Measurements from ENCODE around the gene CCDC144A. TPM values are rescaled to one million over a fixed set of nuclear protein-coding genes. Genes with fewer than 3 reads are reported as not detected.
"Not testable (repeated sequence)": the region's sequence is repeated elsewhere in the genome, so short reads cannot be mapped to it uniquely, and the experiment has no call there.

Gene CCDC144A
- total RNA-seq, 1 donor from 2014 or later, result 20.9 TPM

DNA sequence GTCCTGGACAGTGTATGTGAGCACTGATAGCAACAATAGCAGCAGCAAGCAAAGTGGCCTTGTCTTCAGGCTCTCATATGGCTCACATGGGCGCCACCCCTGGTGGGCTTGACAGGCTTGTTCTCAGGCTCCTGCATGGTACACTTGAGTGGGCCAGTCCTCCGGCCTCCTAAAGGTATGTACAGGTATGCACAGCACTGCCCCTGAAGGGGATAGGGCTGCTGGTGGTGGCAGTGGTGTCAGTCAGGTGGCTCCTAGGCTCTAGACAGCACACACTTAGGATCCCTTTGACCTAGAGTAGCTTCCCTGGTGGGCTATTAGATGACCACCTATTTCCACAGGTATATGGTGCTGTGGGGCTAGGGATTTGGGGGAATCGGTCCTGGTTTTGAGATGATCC is 67.5 kb downstream of the CCDC144A start:
- DNase-seq (ENCODE audit: low spot score), result not testable (repeated sequence)

DNA sequence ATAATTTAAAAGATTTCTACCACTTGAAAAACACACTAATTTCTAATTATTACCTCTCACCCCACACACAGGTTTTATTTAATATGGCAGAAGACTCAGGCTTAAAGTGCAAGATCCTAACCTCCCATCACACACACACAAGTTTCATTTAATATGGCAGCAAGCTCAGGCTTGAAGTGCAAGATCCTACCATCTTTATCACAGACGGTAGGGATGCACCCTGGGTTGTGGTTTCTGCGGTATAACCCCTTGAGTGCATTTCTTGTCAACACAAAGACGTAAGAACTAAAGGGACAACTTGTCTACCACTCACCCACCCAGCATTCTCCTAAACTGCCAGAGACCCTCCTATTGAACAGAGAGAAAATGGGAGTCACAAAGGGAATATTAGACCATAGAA is 68.1 kb downstream of the CCDC144A start:
- DNase-seq (ENCODE audit: low spot score), result not testable (repeated sequence)

DNA sequence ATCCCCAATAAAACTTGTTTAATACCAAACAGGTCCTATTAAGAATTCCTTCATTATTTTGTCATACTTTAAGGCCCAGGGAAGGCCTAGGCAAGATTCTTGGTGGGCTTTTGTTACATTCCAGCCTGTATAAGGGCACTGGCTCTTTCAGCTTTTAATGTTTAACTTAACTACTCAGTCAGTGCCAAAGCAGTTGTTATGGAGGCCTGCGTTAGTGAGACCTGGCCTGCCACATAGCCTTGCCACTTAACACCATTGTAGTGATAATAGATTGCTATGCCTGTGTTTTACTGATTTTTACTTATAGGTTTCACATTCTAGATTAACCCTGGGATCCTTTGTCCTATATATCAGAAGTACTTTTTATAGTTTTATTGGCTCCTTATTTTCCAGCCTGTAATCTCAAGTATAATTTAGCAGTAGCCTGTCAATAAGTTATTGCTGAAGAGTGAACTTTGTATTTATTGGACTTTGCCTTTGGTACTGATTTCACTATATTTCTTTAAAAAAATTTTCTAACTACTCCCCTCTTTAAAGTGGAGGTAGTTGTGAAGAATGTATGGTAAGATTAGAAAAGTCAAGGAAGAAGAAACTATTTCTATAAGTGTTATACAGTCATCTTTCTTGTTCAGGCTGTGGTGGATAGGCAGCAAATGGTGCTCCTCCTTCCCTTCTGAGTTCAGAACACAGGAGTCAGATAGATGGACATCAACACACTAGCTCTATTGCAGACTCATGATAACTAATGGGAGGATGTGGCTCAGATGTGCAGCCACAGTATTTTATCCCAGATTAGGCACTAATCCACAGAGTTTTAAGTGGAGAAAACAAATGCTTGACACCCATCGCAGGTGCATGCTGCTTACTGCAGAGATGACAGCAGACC is 78.5 kb downstream of the CCDC144A start:
- not testable (repeated sequence) for DNase-seq (ENCODE audit: low spot score)

DNA sequence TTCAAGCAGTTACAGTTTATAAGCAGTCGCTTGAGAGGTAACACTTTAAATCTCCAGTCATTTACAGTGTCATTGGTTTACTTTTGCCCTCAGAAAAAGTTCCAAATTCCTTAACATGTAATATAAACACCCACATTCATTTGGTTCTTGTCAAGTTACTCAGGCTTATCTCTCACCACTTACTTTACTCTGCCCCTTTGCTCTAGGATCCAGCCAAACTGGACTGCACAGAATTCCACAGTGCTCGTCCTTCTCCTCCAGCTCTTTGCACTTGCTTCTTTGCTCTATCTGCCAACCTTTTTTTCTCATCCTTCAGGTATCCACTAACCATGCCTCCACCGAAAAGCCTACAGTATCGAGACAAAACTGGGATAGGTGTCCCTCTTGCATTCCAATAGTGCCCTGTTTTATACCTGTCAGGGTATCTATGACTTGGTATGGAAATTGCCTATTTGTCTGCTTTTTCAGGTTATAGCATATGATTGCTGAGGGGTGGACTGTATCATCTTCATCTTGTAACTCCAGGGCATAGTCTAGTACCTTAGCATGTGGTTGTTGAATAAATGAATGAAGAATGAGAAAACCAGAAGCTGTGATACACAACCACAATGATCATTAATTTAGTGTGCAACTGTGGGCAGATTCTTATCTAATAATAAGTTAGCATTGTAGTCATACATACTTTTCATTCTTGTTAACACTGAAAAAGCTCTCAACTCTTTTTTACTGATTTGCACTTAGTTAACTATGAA is 82.5 kb downstream of the CCDC144A start:
- not testable (repeated sequence) for DNase-seq (ENCODE audit: low spot score)

DNA sequence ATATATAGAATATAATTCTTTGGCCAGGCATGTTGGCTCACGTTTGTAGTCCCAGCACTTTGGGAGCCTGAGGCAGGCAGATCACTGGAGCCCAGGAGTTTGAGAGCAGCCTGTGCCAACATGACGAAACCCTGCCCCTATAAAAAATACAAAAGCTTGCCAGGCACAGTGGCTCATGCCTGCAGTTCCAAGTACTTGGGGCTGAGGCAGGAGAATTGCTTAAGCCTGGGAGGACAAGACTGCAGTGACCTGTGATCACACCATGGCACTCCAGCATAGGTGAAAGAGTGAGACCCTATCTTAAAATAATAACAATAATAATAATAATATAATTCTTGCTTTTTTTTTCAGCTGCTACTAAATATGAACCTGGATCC is 83.1 kb downstream of the CCDC144A start:
- DNase-seq (ENCODE audit: low spot score), result not testable (repeated sequence)

DNA sequence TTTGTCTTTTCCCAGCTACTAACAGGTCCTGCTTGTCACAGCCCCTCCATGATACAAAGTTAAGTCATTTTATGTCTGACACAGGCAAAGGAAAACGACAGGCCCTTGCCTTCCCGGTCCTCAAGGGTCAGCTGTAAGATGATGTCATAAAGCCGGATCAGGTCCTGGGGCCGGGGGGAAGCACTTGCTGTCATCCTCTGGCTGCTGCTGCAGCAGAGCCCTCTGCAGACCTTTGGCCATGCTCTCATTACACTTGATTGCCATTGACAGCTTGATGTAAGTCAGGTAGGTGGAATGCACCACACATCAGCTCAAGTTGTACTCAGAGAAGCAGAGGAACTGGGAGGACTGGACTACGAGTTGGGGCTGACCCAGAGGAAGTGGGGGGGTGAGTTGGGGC is 97.8 kb downstream of the CCDC144A start:
- not testable (repeated sequence) for DNase-seq (ENCODE audit: low spot score)

DNA sequence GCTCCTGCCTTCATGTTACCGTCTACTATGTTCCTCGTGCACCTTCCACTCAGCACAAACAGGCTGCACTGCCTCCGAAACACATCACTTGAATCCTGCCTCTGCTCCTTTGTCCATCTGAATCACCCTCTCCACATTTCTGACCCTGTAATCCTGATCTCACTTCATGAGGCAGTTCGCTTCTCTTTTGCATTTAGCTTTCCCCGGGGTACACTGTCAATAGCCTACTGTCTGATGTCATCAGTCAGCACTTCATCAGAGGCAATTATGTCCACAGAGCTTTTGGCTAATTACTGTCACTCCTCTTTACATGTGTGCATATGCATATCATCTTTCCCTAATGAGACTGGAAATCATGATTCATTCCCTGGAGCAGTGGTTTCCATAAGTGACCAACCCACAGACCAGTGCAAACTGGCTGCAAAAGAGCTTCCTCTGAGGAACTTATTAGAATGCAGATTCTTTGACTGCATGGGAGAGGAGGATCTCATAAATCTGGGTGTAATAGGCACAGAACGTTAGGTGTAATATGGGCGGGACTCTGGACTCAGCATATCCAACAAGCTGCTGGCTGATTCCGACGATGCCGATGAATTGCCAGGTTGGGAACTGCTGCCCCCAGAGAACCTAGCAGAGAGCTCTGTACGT is 99.0 kb downstream of the CCDC144A start:
- DNase-seq (ENCODE audit: low spot score), result not testable (repeated sequence)

DNA sequence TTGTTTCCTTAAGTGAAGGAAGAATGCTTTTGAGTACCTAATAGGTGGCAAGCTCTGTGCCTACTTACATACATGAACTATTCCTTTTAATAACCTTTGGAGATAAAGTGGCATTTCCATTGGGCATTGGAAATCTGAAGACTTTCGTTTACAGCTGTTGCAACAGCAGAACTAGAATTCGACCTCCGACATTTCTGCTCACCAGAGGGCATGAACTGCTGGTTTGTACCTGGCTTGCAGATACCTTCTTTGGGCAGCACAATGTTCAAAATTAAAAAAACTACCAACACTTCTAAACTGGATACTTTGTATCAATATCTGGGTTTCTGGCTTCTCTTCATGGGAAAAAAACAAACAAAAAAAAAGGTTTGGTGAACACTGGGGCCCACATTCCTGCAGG is 99.6 kb downstream of the CCDC144A start:
- not testable (repeated sequence) for DNase-seq (ENCODE audit: low spot score)

DNA sequence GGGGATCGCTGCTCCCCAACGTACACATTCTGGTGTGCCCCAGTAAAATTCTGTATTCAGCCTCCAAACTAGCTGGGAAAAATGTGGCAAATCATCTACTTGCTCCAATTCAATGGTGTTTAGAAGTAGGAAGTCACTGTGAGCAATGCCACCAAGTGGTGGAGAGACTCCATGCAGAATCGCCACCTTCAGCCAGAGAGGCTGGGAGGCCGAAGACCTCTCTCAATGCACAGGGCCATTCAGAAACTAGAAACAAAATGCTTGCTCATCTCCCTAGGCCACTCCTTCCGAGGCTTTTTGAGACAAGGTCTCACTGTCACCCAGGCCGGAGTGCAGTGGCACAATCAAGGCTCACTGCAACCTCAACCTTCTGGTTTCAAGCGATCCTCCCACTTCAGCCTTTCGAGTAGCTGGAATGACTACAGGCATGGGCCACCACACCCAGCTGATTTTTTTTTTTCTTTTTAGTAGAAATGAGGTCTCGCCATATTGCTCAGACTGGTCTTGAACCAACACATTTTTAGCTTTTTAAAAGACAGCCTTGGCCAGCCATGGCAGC is 100.4 kb downstream of the CCDC144A start:
- not testable (repeated sequence) for DNase-seq (ENCODE audit: low spot score)

DNA sequence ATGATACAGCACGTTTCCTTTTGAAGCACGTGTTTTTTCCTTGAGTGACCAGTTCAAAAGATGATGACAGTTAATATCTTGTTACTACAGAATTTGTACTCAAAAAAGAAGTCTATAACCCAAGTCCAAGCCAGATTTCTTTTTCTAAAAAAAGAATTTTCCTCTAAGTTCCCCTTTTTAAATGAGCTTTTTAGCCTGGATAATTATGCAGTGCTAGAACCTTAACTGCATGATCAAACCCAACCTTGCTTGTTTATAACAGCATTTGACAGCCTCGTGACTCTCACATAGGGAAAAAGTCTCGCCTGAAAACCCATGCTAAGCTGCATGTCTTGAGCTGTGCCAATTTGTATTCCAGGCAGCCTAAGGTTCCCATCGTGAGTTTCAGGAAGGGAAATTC is 104.2 kb downstream of the CCDC144A start:
- DNase-seq (ENCODE audit: low spot score), result not testable (repeated sequence)

DNA sequence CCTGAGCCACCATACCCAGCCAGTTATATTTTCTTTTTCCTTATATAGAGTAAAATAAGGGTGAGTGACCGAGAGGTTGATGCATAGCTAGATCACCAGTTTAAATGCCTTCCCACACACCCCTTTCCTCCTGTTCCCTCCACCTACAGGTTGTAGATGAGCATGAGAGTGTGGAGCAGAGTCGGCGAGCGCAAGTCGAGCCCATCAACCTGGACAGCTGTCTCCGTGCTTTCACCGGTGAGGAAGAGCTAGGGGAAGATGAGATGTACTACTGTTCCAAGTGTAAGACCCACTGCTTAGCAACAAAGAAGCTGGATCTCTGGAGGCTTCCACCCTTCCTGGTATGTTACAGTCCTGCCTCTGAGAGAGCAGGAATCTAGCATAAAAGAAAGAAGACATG is 105.9 kb downstream of the CCDC144A start:
- not testable (repeated sequence) for DNase-seq (ENCODE audit: low spot score)

DNA sequence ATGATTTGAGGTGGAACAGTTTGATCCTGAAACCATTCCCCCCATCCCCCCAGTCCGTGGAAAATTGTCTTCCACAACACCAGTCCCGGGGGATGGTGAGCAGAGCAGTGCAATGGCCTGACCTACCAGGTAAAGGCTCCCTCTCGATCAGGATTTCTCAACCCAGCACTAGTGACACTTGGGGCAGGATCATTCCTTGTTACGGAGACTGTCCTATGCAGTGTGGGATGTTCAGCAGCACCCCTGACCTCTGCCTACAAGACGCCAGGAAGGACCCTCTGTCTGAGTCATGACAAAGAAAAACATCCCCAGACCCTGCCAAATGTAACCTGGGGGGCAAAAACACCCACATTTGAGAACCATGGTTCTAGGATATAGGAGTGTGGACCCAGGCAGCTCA is 114.8 kb downstream of the CCDC144A start:
- DNase-seq (ENCODE audit: low spot score), result not testable (repeated sequence)

DNA sequence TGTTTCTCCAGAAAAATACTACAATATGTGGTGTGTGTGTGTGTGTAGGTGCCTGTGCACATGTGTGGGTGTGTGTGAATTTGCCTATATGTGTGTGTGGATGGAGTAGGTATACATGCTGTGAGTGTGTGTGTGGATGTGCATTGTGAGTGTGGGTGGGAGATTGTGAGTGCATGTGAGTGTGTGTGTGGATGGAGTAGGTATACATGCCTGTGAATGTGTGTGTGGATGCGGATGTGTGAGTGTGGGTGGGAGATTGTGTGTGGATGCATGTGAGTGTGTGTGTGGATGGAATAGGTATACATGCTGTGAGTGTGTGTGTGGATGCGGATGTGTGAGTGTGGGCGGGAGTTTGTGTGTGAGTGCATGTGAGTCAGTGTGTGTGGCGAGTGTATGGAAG is 116.6 kb downstream of the CCDC144A start:
- DNase-seq (ENCODE audit: low spot score), result not testable (repeated sequence)

DNA sequence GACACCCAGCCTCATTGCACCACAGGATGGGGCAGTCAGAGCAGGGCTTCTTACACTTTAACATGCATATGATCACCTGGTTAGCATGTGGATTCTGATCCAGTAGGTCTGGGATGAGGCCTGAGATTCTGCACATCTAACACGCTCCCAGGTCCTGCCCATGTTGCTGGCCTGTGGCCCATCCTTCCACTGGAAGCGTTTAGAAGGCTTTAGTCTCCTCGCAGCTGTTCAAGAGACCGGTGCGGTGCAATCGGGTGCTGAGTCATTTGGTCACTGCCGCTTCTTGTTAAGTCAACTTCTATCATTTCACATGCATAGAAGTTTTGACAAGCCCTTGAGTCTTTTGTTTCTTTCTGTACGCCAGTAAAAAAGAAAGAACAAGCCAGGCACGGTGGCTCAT is 117.6 kb downstream of the CCDC144A start:
- DNase-seq (ENCODE audit: low spot score), result not testable (repeated sequence)

DNA sequence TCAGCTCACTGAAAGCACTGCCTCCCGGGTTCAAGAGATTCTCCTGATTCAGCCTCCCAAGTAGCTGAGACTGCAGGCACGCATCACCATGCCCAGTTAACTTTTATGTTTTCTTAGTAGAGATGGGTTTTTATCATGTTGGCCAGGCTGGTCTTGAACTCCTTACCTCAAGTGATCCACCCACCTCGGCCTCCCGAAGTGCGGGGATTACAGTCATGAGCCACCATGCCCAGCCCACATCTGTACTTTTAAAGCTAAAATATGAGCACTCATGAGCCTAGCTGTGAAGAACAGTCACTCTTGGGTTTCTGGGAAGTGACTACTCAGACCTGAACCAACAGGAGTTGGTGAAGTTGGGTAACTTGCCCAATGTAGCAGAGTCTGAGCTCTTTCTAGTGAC is 120.2 kb downstream of the CCDC144A start:
- not testable (repeated sequence) for DNase-seq (ENCODE audit: low spot score)

DNA sequence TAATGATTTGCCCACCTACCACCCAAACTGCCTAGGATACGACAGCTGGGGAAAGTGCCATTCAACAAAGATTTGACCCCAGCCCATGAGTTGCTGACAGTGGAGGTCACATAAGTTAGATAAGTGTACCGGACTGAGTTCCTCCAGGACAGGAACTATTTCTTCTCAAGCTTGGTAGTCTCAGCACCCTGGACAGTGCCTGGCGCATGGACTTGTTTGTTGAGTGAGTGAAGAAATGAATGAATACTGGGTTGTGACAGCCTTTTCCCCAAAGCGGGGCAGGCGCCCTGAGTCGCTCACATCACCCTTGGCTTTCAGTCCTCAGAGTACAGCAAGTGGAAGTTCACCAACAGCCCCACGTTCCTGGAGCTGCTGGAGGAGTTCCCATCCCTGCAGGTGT is 122.1 kb downstream of the CCDC144A start:
- peak; percentile 20 for DNase-seq (ENCODE audit: low spot score)

DNA sequence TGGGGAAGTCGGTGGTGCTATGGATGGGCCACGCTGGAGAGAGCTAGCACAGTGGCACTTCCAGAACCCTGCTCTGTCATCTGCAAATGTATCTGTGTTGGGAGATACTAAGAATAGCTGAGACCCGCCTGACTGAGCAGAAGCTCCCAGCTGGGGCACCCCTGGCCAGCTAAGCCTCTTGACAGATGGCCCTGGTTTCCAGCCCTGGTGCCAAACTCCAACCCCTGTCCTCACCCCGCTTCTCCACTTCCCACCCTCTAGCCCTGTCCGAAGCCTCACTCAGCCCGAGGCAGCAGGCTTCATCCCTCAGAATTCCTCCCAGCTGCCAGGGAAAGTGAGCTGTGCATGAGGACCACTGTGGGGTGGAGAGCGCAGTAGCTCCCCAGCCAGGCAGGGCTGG is 124.4 kb downstream of the CCDC144A start:
- DNase-seq (ENCODE audit: low spot score), result no peak

DNA sequence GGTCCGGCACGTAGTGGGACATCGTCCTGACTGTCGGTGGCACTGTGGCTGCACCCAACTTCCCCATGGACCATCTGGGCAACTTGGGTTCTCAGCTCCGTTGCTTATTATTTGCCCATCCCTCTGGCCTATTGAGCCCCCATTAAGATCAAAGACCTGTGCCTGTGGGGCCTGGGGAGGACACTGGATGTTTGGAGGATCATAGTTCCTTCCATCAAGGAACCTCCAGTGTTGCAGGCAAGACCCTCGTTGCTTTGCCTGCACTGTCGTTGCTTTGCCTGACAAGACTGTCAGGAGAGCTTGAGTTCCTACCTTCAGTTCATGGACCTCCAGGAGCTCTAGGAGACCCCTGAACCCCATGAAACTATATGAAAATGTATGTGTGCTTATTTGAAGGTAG is 127.2 kb downstream of the CCDC144A start:
- no peak for DNase-seq (ENCODE audit: low spot score)

DNA sequence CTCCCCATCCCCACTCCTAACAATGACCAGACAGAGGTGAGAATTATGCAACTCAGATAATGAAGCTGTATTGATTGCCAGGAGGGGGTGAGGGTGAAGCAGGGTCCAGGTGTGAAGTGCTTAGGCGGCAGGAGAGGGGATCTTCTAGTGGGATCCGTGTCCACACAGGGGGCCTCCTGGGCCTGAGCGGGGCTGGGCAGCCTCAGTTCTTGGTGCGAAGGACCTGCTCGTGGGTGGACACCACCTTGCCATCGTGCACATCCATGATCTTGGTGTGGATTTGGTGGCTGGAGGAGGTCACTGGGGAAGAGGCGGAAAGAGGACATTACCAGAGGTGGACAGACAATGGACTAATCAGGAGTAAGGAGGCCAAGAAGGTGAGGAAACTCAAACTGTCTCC is 127.9 kb downstream of the CCDC144A start:
- not testable (repeated sequence) for DNase-seq (ENCODE audit: low spot score)

DNA sequence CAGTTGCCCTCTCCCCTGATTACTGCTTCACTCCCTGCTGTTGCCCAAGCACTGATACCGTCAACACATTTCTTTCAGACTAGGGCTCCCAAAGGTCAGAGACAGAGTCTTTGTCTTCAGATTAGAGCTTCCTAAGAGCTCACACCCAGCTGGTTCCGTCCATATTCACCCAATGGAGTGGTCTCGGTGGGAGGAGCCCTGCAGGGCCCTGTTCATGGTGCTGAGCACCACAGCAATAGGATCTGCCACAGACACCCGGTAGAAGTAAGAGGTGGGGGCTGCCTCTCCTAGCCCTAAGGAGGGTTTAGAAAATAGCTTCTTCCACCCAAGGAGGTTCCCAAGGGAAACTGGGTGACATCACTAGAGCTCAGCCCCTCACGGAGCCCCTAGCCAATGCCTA is 128.3 kb downstream of the CCDC144A start:
- DNase-seq (ENCODE audit: low spot score), result no peak

DNA sequence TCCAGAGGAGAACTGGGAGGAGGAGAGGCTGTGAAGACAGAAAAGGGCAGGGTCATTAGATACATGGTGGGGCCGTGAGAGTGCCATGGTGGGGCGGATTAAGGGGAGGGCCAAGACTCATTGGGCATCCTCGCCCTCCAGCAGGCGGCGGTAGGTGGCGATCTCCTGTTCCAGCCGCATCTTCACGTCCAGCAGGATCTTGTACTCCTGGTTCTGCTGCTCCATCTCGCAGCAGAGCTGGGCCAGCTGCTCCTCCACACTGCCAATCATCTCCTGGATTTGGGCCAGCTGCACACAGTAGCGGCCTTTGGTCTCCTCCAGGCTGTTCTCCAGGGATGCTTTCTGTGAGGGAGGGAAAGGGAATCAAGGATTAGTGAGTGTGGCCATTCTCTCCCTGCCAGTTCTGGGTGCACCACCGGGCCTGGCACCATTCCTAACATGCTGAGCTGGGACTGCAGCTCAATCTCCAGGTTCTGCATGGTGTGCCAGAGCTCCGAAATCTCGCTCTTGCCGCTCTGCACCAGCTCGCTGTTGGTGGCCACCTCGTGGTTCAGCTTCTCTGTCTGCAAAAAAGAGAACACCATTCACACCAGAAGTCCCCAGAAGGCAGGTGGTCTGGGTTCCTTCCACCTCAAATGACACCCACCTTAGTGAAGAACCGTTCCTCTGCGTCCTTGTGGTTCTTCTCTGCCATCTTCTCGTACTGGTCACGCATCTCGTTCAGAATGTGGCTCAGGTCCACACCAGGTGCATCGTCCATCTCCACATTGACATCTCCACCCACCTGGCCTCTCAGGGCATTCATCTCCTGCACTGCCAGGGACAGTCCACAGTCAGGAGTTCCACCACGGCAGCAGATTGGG is 129.0 kb downstream of the CCDC144A start:
- DNase-seq (ENCODE audit: low spot score), result no peak

All from umbilical cord (tissue), 2 donors.